Thyroid gland (tissue), 4 donors: ENCODE results near the gene EFCAB13. TPM values are rescaled to one million over a fixed set of nuclear protein-coding genes. Genes with fewer than 3 reads are reported as not detected.

Source experiments
- DNase-seq, 2 donors: peaks; one replicate each; pipeline ENCODE4 v3.0.0-alpha.2; 2019
- H3K27ac ChIP-seq, 3 donors: fragments of 200-600 bp; sonication (generic); 1 replicate in 2 of 3; 2 replicates in 1 of 3; pipeline ENCODE4 v1.5.1; 2016 to 2019; ENCODE audit warnings: mild to moderate bottlenecking in 1 of 3, moderate library complexity in 1 of 3
- H3K27me3 ChIP-seq: fragments of 200-600 bp; sonication (generic); one replicate; pipeline ENCODE4 v1.5.1; 2019
- H3K36me3 ChIP-seq, 2 donors: fragments of 200-600 bp; sonication (generic); one replicate each; pipeline ENCODE4 v1.5.1; 2016 to 2019
- H3K4me1 ChIP-seq, 2 donors: fragments of 200-600 bp; sonication (generic); one replicate each; pipeline ENCODE4 v1.5.1; 2017 to 2019
- H3K4me3 ChIP-seq, 3 donors: fragments of 200-600 bp; sonication (generic); replicated peaks in 1 of 3; 1 replicate in 2 of 3; 2 replicates in 1 of 3; pipeline ENCODE4 v1.5.1; 2016; ENCODE audit warnings: mild to moderate bottlenecking in 1 of 3
- H3K9me3 ChIP-seq: fragments of 200-600 bp; sonication (generic); one replicate; pipeline ENCODE4 v1.5.1; 2017
- POLR2A ChIP-seq, 2 donors: fragments of 450-650 bp; IDR thresholded peaks; one replicate each; pipeline ENCODE4 v1.6.1; 2017; ENCODE audit warnings: antibody characterized with exemption in 2 of 2, mild to moderate bottlenecking in 2 of 2, moderate library complexity in 1 of 2
- WGBS, 2 donors: methylation state at CpG; one replicate each; pipeline ENCODE4 v1.1.5; 2017; 5-methylcytosine and 5-hydroxymethylcytosine counted together
- intact Hi-C: fragments of 100-400 bp; cut with DNase I; formaldehyde crosslinking; loops from one replicate; pipeline ENCODE4 v1.15.1; 2023
- total RNA-seq, 4 donors: library from RNA; depleted of rRNA; stranded (reverse); fragments of >200 nt; gene quantifications; one replicate each; pipeline ENCODE4 v1.2.3, GENCODE V29; 2016
- TF ChIP-seq, protein P1 (sequence below), 6 experiments: fragments of 200-600 bp in 3 of 6; fragments of 450-650 bp in 3 of 6; sonication (generic) in 3 of 6; IDR thresholded peaks; one replicate each; pipeline ENCODE4 v1.5.1; 2016 to 2019; ENCODE audit warnings: antibody characterized with exemption in 6 of 6, mild to moderate bottlenecking in 2 of 6, inconsistent platforms in 1 of 6, moderate library complexity in 1 of 6

The EFCAB13 gene
- total RNA-seq, 4 donors from 2014 or later, result 26.5 to 94.1 (median 48.1) TPM

DNA sequence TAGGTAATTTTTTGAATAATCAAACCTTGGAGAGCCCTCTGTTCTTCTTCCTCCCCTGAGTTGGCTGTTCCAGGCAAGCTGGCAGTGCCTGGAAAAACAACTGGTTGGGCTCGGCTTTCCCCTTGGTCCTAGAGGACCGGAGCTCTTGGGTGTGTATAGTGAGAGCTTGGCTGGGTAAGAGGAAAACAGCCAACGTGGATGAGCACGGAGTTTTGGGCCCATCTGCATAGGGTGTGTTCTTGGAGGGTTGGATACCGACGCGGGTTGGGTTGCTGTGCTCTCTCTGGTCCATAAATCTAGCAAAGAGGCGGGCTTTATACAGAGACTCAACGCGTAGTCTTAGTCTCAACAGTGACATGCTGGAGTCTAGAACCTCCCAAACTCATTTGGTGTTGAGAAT lies 46.9 kb upstream of the EFCAB13 start:
- no peaks in the 10 kb centered on the region for H3K9me3 ChIP-seq
- H3K4me3 ChIP-seq, result no peak overlapping the region
- intact Hi-C loops, result no loop called here
- no peaks in the 10 kb centered on the region for H3K27me3 ChIP-seq
- H3K36me3 ChIP-seq, result no peaks in the 10 kb centered on the region
- WGBS, 2 donors, result 25 to 28% methylated on average over 10 of the region's 10 CpGs
- peaks cover 85 to 92% of the 10 kb centered on the region in 2 donors for H3K4me1 ChIP-seq
- H3K27ac ChIP-seq, result peak overlapping the region; percentile 99
- peak in 1 of 2 donors; percentile 71 for TF ChIP-seq POLR2A (IDR thresholded peaks at IDR 0.05)
- TF ChIP-seq, protein P1, sequence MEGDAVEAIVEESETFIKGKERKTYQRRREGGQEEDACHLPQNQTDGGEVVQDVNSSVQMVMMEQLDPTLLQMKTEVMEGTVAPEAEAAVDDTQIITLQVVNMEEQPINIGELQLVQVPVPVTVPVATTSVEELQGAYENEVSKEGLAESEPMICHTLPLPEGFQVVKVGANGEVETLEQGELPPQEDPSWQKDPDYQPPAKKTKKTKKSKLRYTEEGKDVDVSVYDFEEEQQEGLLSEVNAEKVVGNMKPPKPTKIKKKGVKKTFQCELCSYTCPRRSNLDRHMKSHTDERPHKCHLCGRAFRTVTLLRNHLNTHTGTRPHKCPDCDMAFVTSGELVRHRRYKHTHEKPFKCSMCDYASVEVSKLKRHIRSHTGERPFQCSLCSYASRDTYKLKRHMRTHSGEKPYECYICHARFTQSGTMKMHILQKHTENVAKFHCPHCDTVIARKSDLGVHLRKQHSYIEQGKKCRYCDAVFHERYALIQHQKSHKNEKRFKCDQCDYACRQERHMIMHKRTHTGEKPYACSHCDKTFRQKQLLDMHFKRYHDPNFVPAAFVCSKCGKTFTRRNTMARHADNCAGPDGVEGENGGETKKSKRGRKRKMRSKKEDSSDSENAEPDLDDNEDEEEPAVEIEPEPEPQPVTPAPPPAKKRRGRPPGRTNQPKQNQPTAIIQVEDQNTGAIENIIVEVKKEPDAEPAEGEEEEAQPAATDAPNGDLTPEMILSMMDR (IDR thresholded peaks at IDR 0.05), result no peak
- DNase-seq, result peak; percentile 85 to 90

DNA sequence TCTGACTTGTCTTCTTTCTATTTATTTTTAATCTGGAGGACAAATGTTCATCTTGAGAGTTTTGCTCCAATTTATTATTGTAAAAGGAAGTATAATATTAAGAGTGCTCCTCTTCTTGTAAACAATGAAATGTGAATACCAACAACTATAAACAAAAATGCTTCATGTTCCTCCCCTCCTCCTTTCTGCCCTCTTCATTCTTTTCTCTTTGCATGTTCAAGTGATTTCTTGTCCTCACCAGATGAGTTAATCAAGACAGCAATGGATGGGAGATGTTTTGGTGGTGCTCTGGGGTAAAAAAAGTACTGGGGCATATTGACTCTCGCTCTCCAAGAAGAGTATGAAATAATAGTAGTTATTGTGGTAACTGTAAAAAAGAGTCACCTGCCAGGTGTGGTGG lies 45.8 kb upstream of the EFCAB13 start:
- H3K27me3 ChIP-seq, result no peaks in the 10 kb centered on the region
- no peak overlapping the region for H3K4me3 ChIP-seq
- TF ChIP-seq, protein P1 (IDR thresholded peaks at IDR 0.05), result no peak
- no peak for TF ChIP-seq POLR2A (IDR thresholded peaks at IDR 0.05)
- H3K4me1 ChIP-seq, result peaks cover 89 to 97% of the 10 kb centered on the region in 2 donors
- DNase-seq, result no peak
- H3K9me3 ChIP-seq, result no peaks in the 10 kb centered on the region
- WGBS, 2 donors, result 95 to 97% methylated on average over 1 of the region's 1 CpG
- intact Hi-C loops, result no loop called here
- peak overlapping the region; percentile 99 for H3K27ac ChIP-seq
- H3K36me3 ChIP-seq, result no peaks in the 10 kb centered on the region

DNA sequence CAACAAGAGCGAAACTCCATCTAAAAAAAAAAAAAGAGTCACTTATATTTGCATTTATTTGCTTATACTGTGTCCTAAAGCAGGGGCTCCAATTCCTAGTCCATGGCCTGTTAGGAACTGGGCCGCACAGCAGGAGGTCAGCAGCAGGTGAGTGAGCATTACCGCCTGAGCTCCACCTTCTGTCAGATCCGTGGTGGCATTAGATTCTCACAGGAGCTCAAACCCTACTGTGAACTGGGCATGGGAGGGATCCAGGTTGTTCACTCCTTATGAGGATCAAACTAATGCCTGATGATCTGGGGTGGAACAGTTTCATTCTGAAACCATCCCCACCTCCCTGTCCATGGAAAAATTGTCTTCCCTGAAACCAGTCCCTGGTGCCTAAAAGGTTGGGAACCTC lies 45.2 kb upstream of the EFCAB13 start:
- no peak for DNase-seq
- Histone ChIP-seq H3K27me3 (no peaks in the 10 kb centered on the region), H3K9me3 (no peaks in the 10 kb centered on the region), H3K4me3 (no peak overlapping the region), H3K27ac (peak overlapping the region; percentile 99), H3K4me1 (peaks cover 82 to 90% of the 10 kb centered on the region in 2 donors), H3K36me3 (no peaks in the 10 kb centered on the region)
- TF ChIP-seq, protein P1 (IDR thresholded peaks at IDR 0.05), result no peak
- TF ChIP-seq POLR2A (IDR thresholded peaks at IDR 0.05), result no peak
- intact Hi-C loops, result no loop called here
- 71 to 75% methylated on average over 4 of the region's 4 CpGs for WGBS, 2 donors

DNA sequence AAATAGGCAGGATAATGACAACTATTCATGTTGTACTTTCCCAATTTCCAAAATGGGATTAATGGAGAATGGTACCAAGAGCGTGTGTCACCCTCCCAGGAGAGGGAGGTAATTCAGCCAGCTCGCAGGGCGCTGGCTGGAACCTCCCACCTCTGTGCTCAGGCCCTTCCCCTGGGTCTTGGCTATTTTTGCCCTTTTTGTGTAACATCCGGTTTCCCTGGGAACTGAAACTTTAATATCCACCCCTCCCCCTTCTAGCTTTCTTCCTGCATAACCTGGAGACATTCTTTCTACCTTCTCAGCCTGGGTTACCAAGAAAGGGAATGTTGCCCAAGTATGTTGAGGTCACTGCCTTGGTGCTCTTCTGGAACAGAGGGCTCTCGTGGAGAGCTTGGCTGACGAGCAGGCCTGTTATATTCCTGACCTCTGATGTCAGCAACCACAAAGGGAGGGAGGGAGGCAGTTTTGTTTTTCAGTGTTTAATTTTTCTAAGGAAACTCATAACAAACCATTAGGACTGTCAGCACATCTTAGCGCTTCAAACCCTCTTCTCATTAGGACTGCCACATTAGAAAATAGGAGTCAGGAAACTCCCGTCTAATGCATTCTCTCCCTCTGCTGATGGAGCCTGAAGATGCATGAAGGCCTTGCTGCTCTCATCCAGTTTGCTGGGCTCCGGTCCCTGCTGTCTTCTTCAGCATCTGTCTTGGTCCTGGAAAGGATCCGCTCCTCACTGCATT lies 44.5 kb upstream of the EFCAB13 start:
- Histone ChIP-seq H3K9me3 (no peaks in the 10 kb centered on the region), H3K4me1 (peaks cover 79 to 84% of the 10 kb centered on the region in 2 donors), H3K27ac (peak overlapping the region; percentile 99), H3K27me3 (no peaks in the 10 kb centered on the region), H3K4me3 (no peak overlapping the region), H3K36me3 (no peaks in the 10 kb centered on the region)
- DNase-seq, result peak; percentile 87 to 89
- WGBS, 2 donors, result 19 to 22% methylated on average over 10 of the region's 10 CpGs
- intact Hi-C loops, result no loop called here
- peak; percentile 41 to 81 for TF ChIP-seq POLR2A (IDR thresholded peaks at IDR 0.05)
- TF ChIP-seq, protein P1 (IDR thresholded peaks at IDR 0.05), result no peak

DNA sequence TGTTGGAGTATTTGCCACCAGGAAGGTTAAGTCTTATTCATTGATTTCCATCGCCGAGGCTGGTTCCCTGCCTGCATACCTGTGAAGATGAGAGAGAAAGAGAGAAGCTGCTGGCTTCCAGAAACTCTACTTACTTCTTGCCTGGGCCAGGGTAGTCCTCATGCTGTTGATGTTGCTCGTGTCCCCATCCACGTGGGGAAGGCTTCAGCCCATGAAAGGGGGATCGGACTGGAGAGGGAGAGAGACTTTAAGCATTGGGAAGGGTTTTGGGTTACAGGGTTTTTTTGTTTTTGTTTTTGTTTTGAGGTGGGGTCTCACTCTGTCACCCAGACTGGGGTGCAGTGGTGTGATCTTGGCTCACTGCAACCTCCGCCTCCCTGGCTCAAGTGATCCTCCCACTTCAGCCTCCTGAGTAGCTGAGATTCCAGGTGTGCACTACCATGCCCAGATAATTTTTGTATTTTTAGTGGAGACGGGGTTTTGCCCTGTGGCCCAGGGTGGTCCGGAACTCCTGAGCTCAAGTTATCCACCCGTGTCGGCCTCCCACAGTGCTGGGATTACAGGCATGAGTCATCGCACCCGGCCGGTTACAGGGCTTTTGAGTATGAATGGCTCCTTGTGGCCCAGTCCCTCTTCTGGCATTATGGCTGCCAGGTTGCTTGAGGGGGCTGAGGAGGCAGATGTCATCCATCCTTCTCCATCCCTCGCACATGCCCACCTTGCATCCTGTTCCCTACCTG lies 43.5 kb upstream of the EFCAB13 start:
- peak overlapping the region; percentile 99 for H3K27ac ChIP-seq
- H3K4me3 ChIP-seq, result no peak overlapping the region
- peak; percentile 94 to 96 for DNase-seq
- no peaks in the 10 kb centered on the region for H3K27me3 ChIP-seq
- intact Hi-C loops, result no loop called here
- no peaks in the 10 kb centered on the region for H3K9me3 ChIP-seq
- 53 to 62% methylated on average over 14 of the region's 14 CpGs for WGBS, 2 donors
- peaks cover 69 to 75% of the 10 kb centered on the region in 2 donors for H3K4me1 ChIP-seq
- H3K36me3 ChIP-seq, result peaks cover 9% of the 10 kb centered on the region in 2 donors
- TF ChIP-seq POLR2A (IDR thresholded peaks at IDR 0.05), result peak in 1 of 2 donors; percentile 41
- TF ChIP-seq, protein P1 (IDR thresholded peaks at IDR 0.05), result no peak
